Activated T-helper 1 cell treated with anti-CD3 and anti-CD28 coated beads, Interleukin-12 subunit alpha, Interleukin-12 subunit beta, Interleukin-2, Interleukin-4 antibody, amounts not matched to agents 30 ng/mL and 10 ng/mL and 1 ng/mL, durations not matched to agents 14 hours and 24 hours and 36 hours (primary cell): ENCODE data around the gene MEGF6. TPM values are rescaled to one million over a fixed set of nuclear protein-coding genes. Genes with fewer than 3 reads are reported as not detected.

Experiments
- DNase-seq: peaks from one replicate; pipeline ENCODE4 v3.0.0; 2021; ENCODE audit warnings: low spot score
- H3K27ac Mint-ChIP-seq: one replicate; pipeline ENCODE4 v1.8.0; 2021; ENCODE audit warnings: mild to moderate bottlenecking, mixed read lengths
- H3K27me3 Mint-ChIP-seq: one replicate; pipeline ENCODE4 v1.8.0; 2022; ENCODE audit warnings: mild to moderate bottlenecking, moderate library complexity, mixed read lengths; ENCODE audit not compliant: insufficient read depth
- H3K36me3 Mint-ChIP-seq: one replicate; pipeline ENCODE4 v1.8.0; 2021; ENCODE audit warnings: low read depth, mixed read lengths
- H3K4me1 Mint-ChIP-seq: one replicate; pipeline ENCODE4 v1.8.0; 2021; ENCODE audit warnings: low read depth, mixed read lengths
- H3K4me3 Mint-ChIP-seq: one replicate; pipeline ENCODE4 v1.8.0; 2021; ENCODE audit warnings: mild to moderate bottlenecking, moderate library complexity, mixed read lengths
- H3K9me3 Mint-ChIP-seq: one replicate; pipeline ENCODE4 v1.8.0; 2021; ENCODE audit warnings: mixed read lengths
- intact Hi-C: fragments of 100-400 bp; cut with micrococcal nuclease; formaldehyde crosslinking; loops from one replicate; pipeline ENCODE4 v1.15.1; 2024
- total RNA-seq: library from RNA; stranded (reverse); gene quantifications from 2 replicates; pipeline ENCODE4 v1.2.3, GENCODE V29; 2022

Gene MEGF6
- total RNA-seq, 1 donor from 2014 or later = 1.2 TPM

GRCh38 chr1:3651026-3651929 lies 40.0 kb upstream of the MEGF6 start:
- Mint-ChIP-seq H3K27me3 (peaks cover 33% of the 10 kb centered on the region), H3K4me1 (peaks cover 19% of the 10 kb centered on the region)

GRCh38 chr1:3650248-3651025 lies 39.1 kb upstream of the MEGF6 start:
- intact Hi-C loops = loop anchor here (1.0 to 2.0 kb wide), 5 partner anchors 26 to 250 kb away; partner anchors contain the start of genes C1orf174, CEP104, DFFB and LRRC47
- H3K4me1 Mint-ChIP-seq = peaks cover 23% of the 10 kb centered on the region
- H3K4me3 Mint-ChIP-seq = peak overlapping the region; percentile 84
- no peak for DNase-seq
- H3K27me3 Mint-ChIP-seq = peaks cover 27% of the 10 kb centered on the region
- H3K36me3 Mint-ChIP-seq = peaks cover 6% of the 10 kb centered on the region
- H3K9me3 Mint-ChIP-seq = no peaks in the 10 kb centered on the region
- peak overlapping the region; percentile 42 for H3K27ac Mint-ChIP-seq

More at GRCh38 chr1:3651026-3651929, 40.0 kb upstream of the MEGF6 start:
- intact Hi-C loops = loop anchor here (2.0 kb wide), 1 partner anchor 146 kb away; the partner anchor contains the start of gene LRRC47
- H3K36me3 Mint-ChIP-seq = peaks cover 2% of the 10 kb centered on the region
- H3K4me3 Mint-ChIP-seq = peak overlapping the region; percentile 19
- H3K27ac Mint-ChIP-seq = no peak overlapping the region
- DNase-seq = no peak
- H3K9me3 Mint-ChIP-seq = no peaks in the 10 kb centered on the region

- peaks cover 10% of the 10 kb centered on the region for H3K36me3 Mint-ChIP-seq
- peaks cover 25% of the 10 kb centered on the region for H3K27me3 Mint-ChIP-seq
- H3K27ac Mint-ChIP-seq = peak within 1 kb of the TSS; percentile 58
- peak within 1 kb of the TSS; percentile 84 for H3K4me3 Mint-ChIP-seq
- no peaks in the 10 kb centered on the region for H3K9me3 Mint-ChIP-seq
- H3K4me1 Mint-ChIP-seq = peaks cover 23% of the 10 kb centered on the region
- intact Hi-C loops = loop anchor here (1.0 to 2.0 kb wide), 5 partner anchors 25 to 251 kb away; partner anchors contain the start of genes C1orf174, CEP104, DFFB and LRRC47
- peak; percentile 86 for DNase-seq
Measured at GRCh38 chr1:3649342-3650247, 38.3 kb upstream of the MEGF6 start, which contains the start of gene WRAP73. TSS of gene WRAP73 (minus strand) at chr1:3650103. CDS start at chr1:3649999, 104 bp downstream.

GRCh38 chr1:3646596-3646995 lies 35.3 kb upstream of the MEGF6 start:
- Mint-ChIP-seq H3K4me1 (peaks cover 23% of the 10 kb centered on the region), H3K27me3 (peaks cover 9% of the 10 kb centered on the region), H3K9me3 (no peaks in the 10 kb centered on the region), H3K36me3 (peaks cover 12% of the 10 kb centered on the region), H3K4me3 (no peak overlapping the region), H3K27ac (no peak overlapping the region)
- intact Hi-C loops = no loop called here
- no peak for DNase-seq

- intact Hi-C loops = no loop called here
- Mint-ChIP-seq H3K9me3 (no peaks in the 10 kb centered on the region), H3K4me3 (no peak overlapping the region), H3K27ac (no peak overlapping the region), H3K27me3 (peaks cover 4% of the 10 kb centered on the region), H3K4me1 (peaks cover 23% of the 10 kb centered on the region), H3K36me3 (peaks cover 12% of the 10 kb centered on the region)
- DNase-seq = no peak
Measured at GRCh38 chr1:3645666-3646355, 34.5 kb upstream of the MEGF6 start.

- intact Hi-C loops = no loop called here
- Mint-ChIP-seq H3K4me3 (no peak overlapping the region), H3K9me3 (no peaks in the 10 kb centered on the region), H3K4me1 (peaks cover 23% of the 10 kb centered on the region), H3K36me3 (peaks cover 12% of the 10 kb centered on the region), H3K27ac (no peak overlapping the region), H3K27me3 (peaks cover 2% of the 10 kb centered on the region)
- DNase-seq = no peak
Measured at GRCh38 chr1:3645247-3645646, 33.9 kb upstream of the MEGF6 start.

- H3K4me3 Mint-ChIP-seq = no peak overlapping the region
- H3K27ac Mint-ChIP-seq = no peak overlapping the region
- intact Hi-C loops = no loop called here
- no peaks in the 10 kb centered on the region for H3K27me3 Mint-ChIP-seq
- peaks cover 22% of the 10 kb centered on the region for H3K4me1 Mint-ChIP-seq
- peaks cover 12% of the 10 kb centered on the region for H3K36me3 Mint-ChIP-seq
- DNase-seq = no peak
- H3K9me3 Mint-ChIP-seq = no peaks in the 10 kb centered on the region
Measured at GRCh38 chr1:3644273-3644672, 33.0 kb upstream of the MEGF6 start.

GRCh38 chr1:3642919-3643675 lies 31.8 kb upstream of the MEGF6 start:
- Mint-ChIP-seq H3K4me3 (no peak overlapping the region), H3K4me1 (peaks cover 11% of the 10 kb centered on the region), H3K9me3 (no peaks in the 10 kb centered on the region), H3K36me3 (peaks cover 10% of the 10 kb centered on the region), H3K27ac (no peak overlapping the region), H3K27me3 (no peaks in the 10 kb centered on the region)
- intact Hi-C loops = no loop called here
- DNase-seq = no peak

- DNase-seq = no peak
- peaks cover 11% of the 10 kb centered on the region for H3K36me3 Mint-ChIP-seq
- no peaks in the 10 kb centered on the region for H3K9me3 Mint-ChIP-seq
- H3K4me3 Mint-ChIP-seq = no peak overlapping the region
- H3K27me3 Mint-ChIP-seq = no peaks in the 10 kb centered on the region
- peaks cover 7% of the 10 kb centered on the region for H3K4me1 Mint-ChIP-seq
- intact Hi-C loops = no loop called here
- H3K27ac Mint-ChIP-seq = no peak overlapping the region
Measured at GRCh38 chr1:3641816-3642215, 30.5 kb upstream of the MEGF6 start.

- H3K4me3 Mint-ChIP-seq = no peak overlapping the region
- intact Hi-C loops = no loop called here
- H3K9me3 Mint-ChIP-seq = no peaks in the 10 kb centered on the region
- DNase-seq = no peak
- H3K36me3 Mint-ChIP-seq = peaks cover 16% of the 10 kb centered on the region
- H3K4me1 Mint-ChIP-seq = peaks cover 3% of the 10 kb centered on the region
- no peak overlapping the region for H3K27ac Mint-ChIP-seq
- H3K27me3 Mint-ChIP-seq = no peaks in the 10 kb centered on the region
Measured at GRCh38 chr1:3641046-3641760, 29.9 kb upstream of the MEGF6 start.
